ENCODE measurements around the gene SCN2B.

The SCN2B gene

GRCh38 chr11:118135051-118135795 is 41.2 kb downstream of the SCN2B start:
- DNase-seq (ENCODE audit: low spot score): no peak

- DNase-seq (ENCODE audit: low spot score): no peak
These were observed 42.6 kb downstream of the SCN2B start for GRCh38 chr11:118133816-118134215.

- no peak for DNase-seq (ENCODE audit: low spot score)
These were observed 43.9 kb downstream of the SCN2B start for GRCh38 chr11:118132385-118133151.

- DNase-seq (ENCODE audit: low spot score): no peak
These were observed 46.8 kb downstream of the SCN2B start for GRCh38 chr11:118129471-118130172.

GRCh38 chr11:118128721-118129470 is 47.5 kb downstream of the SCN2B start:
- no peak for DNase-seq (ENCODE audit: low spot score)

- DNase-seq (ENCODE audit: low spot score): no peak
These were observed 48.1 kb downstream of the SCN2B start for GRCh38 chr11:118128310-118128709.

- no peak for DNase-seq (ENCODE audit: low spot score)
These were observed 50.2 kb downstream of the SCN2B start for GRCh38 chr11:118126082-118126838.

- no peak for DNase-seq (ENCODE audit: low spot score)
These were observed 51.4 kb downstream of the SCN2B start for GRCh38 chr11:118124929-118125535.

- no peak for DNase-seq (ENCODE audit: low spot score)
These were observed 55.6 kb downstream of the SCN2B start for GRCh38 chr11:118120793-118121192.

GRCh38 chr11:118117790-118118601 is 58.4 kb downstream of the SCN2B start:
- DNase-seq (ENCODE audit: low spot score): no peak

GRCh38 chr11:118115048-118115447 is 61.4 kb downstream of the SCN2B start:
- no peak for DNase-seq (ENCODE audit: low spot score)

- no peak for DNase-seq (ENCODE audit: low spot score)
These were observed 62.2 kb downstream of the SCN2B start for GRCh38 chr11:118114266-118114665.

GRCh38 chr11:118112711-118113430 is 63.6 kb downstream of the SCN2B start:
- DNase-seq (ENCODE audit: low spot score): no peak
